ENCODE results near the gene HPSE2. TPM values are rescaled to one million over a fixed set of nuclear protein-coding genes. Genes with fewer than 3 reads are reported as not detected.
"Not testable (repeated sequence)": the region's sequence is repeated elsewhere in the genome, so short reads cannot be mapped to it uniquely, and the experiment has no call there.

Gene HPSE2
- total RNA-seq, 5 donors from 2014 or later (not counting 1 experiment from before 2014, with no cell fraction given) = 0.13 to 0.23 (median 0.18) TPM; not detected in 1

DNA sequence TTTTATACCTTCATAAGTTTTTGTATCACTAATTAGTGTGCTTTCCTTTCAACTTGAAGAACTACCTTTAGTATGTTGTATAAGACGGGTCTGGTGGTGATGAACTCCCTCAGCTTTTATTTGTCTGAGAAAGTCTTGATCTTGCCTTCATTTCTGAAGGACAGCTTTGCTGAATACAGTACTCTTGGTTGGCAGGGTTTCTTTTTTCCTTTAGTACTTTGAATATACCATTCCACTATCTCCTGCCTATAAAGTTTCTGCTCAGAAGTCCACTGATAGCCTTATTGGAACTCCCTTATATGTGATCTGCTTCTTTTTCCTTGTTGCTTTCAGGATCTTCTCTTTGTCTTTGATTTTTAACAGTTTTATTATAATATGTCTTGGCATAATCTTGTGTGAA is 230.9 kb downstream of the HPSE2 start:
- no peaks in the 10 kb centered on the region for H3K36me3 ChIP-seq (ENCODE audit: control insufficient read depth in 2 of 2, extremely low read depth in 1 of 2, insufficient read depth in 1 of 2, low read length in 1 of 2)
- DNase-seq = no peak
- H3K9me3 Mint-ChIP-seq = peaks cover 10 to 26% (median 11%) of the 10 kb centered on the region in 3 donors
- H3K27me3 Mint-ChIP-seq = no peaks in the 10 kb centered on the region
- H3K4me3 Mint-ChIP-seq = no peak overlapping the region
- ChIA-PET POLR2A (no interaction called here), CTCF (no interaction called here)
- WGBS (ENCODE audit: insufficient coverage) = no CpG with 5 or more reads among the region's 1 CpG
- H3K27ac Mint-ChIP-seq = no peak overlapping the region
- no peaks in the 10 kb centered on the region for H3K9me3 ChIP-seq
- H3K36me3 Mint-ChIP-seq = no peaks in the 10 kb centered on the region
- ATAC-seq (replicated peaks in 1 of 4) = no peak
- H3K4me1 ChIP-seq (ENCODE audit: control insufficient read depth in 1 of 2, extremely low read depth in 1 of 2, insufficient read depth in 2 of 2, low read length in 2 of 2) = no peaks in the 10 kb centered on the region
- no peak overlapping the region for H3K4me3 ChIP-seq (ENCODE audit: control insufficient read depth in 1 of 2, extremely low read depth in 1 of 2, low read length in 1 of 2)
- H3K4me1 Mint-ChIP-seq = no peaks in the 10 kb centered on the region
- no peak overlapping the region for H3K27ac ChIP-seq (ENCODE audit: low read length)
- H3K27me3 ChIP-seq (replicated peaks in 1 of 2; ENCODE audit: control insufficient read depth in 2 of 2, extremely low read depth in 1 of 2, insufficient read depth in 2 of 2, low read length in 1 of 2) = no peaks in the 10 kb centered on the region

DNA sequence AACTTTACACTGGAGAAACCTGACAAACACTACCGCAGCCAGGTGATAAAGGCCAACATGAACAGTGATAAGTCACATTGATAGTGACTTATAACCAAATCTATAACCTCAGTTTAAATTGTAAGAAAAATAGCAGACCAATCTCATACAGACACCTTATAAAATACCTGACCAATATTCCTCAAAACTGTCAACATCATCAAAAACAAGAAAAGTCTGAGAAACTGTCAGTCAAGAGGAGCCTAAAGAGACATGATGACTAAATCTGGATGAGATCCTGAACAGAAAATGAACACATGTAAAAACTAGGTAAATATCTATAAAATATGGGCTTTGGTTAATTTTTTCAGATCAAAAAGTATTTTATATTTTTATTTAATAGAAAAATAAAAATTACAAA is 233.3 kb downstream of the HPSE2 start:
- Mint-ChIP-seq H3K9me3 (peaks cover 10 to 26% (median 11%) of the 10 kb centered on the region in 3 donors), H3K36me3 (no peaks in the 10 kb centered on the region), H3K27me3 (no peaks in the 10 kb centered on the region), H3K4me1 (no peaks in the 10 kb centered on the region), H3K4me3 (no peak overlapping the region), H3K27ac (no peak overlapping the region)
- Histone ChIP-seq H3K9me3 (no peaks in the 10 kb centered on the region), H3K4me3 (ENCODE audit: control insufficient read depth in 1 of 2, extremely low read depth in 1 of 2, low read length in 1 of 2) (no peak overlapping the region), H3K36me3 (ENCODE audit: control insufficient read depth in 2 of 2, extremely low read depth in 1 of 2, insufficient read depth in 1 of 2, low read length in 1 of 2) (no peaks in the 10 kb centered on the region), H3K27me3 (replicated peaks in 1 of 2; ENCODE audit: control insufficient read depth in 2 of 2, extremely low read depth in 1 of 2, insufficient read depth in 2 of 2, low read length in 1 of 2) (no peaks in the 10 kb centered on the region), H3K27ac (ENCODE audit: low read length) (no peak overlapping the region), H3K4me1 (ENCODE audit: control insufficient read depth in 1 of 2, extremely low read depth in 1 of 2, insufficient read depth in 2 of 2, low read length in 2 of 2) (no peaks in the 10 kb centered on the region)
- POLR2A ChIA-PET = no interaction called here
- no CpG with 5 or more reads among the region's 1 CpG for WGBS (ENCODE audit: insufficient coverage)
- DNase-seq (no peak), ATAC-seq (replicated peaks in 1 of 4) (no peak)
- CTCF ChIA-PET = no interaction called here

DNA sequence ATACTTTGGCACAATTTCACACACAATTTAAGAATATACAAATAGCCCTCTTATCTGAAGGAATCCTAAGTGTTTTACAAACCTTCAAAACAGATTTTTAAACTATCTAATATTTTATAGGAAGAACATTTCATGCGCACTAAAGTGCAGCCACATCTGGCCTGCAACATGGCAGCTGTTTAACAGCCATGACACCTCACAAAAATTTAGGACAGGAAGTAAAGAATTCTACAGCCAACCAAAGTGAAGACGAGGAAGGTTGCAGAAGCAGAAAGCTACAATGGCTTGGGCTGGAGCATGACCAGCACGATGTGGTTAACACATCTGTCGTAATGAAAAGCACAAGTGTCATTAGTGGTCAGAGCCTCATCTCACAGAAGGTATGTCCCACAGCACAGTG is 238.1 kb downstream of the HPSE2 start:
- peaks cover 2 to 5% (median 4%) of the 10 kb centered on the region in 3 donors for H3K9me3 Mint-ChIP-seq
- no peaks in the 10 kb centered on the region for H3K9me3 ChIP-seq
- H3K36me3 Mint-ChIP-seq = no peaks in the 10 kb centered on the region
- H3K27me3 ChIP-seq (replicated peaks in 1 of 2; ENCODE audit: control insufficient read depth in 2 of 2, extremely low read depth in 1 of 2, insufficient read depth in 2 of 2, low read length in 1 of 2) = no peaks in the 10 kb centered on the region
- POLR2A ChIA-PET = no interaction called here
- ATAC-seq (replicated peaks in 1 of 4) (no peak), DNase-seq (no peak)
- no peak overlapping the region for H3K4me3 ChIP-seq (ENCODE audit: control insufficient read depth in 1 of 2, extremely low read depth in 1 of 2, low read length in 1 of 2)
- H3K27me3 Mint-ChIP-seq = no peaks in the 10 kb centered on the region
- no peak overlapping the region for H3K27ac Mint-ChIP-seq
- CTCF ChIA-PET = no interaction called here
- H3K4me1 Mint-ChIP-seq = no peaks in the 10 kb centered on the region
- no peaks in the 10 kb centered on the region for H3K36me3 ChIP-seq (ENCODE audit: control insufficient read depth in 2 of 2, extremely low read depth in 1 of 2, insufficient read depth in 1 of 2, low read length in 1 of 2)
- H3K27ac ChIP-seq (ENCODE audit: low read length) = no peak overlapping the region
- H3K4me1 ChIP-seq (ENCODE audit: control insufficient read depth in 1 of 2, extremely low read depth in 1 of 2, insufficient read depth in 2 of 2, low read length in 2 of 2) = no peaks in the 10 kb centered on the region
- WGBS (ENCODE audit: insufficient coverage) = 47% methylated on average over 3 of the region's 4 CpGs
- H3K4me3 Mint-ChIP-seq = no peak overlapping the region

DNA sequence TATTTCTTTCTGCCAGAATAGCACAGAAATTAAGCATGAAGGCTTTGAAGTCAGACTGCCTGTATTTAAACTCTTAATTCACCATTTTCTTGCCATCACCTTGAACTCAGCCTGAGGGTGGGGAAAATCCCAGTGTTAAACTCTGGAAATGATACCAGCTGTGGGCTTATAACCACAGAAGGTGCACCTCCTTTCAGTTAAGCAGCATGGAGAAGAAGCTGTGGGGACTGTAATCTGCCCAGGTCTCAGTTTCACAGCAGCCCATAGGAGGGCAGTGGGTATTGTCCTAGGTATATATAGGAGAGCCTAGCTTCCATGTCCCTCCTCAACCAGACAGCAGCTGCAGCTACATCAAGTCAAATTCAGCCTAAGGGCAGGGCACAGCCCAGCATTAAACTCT is 241.6 kb downstream of the HPSE2 start:
- H3K4me1 Mint-ChIP-seq = no peaks in the 10 kb centered on the region
- no peak for ATAC-seq (replicated peaks in 1 of 4)

DNA sequence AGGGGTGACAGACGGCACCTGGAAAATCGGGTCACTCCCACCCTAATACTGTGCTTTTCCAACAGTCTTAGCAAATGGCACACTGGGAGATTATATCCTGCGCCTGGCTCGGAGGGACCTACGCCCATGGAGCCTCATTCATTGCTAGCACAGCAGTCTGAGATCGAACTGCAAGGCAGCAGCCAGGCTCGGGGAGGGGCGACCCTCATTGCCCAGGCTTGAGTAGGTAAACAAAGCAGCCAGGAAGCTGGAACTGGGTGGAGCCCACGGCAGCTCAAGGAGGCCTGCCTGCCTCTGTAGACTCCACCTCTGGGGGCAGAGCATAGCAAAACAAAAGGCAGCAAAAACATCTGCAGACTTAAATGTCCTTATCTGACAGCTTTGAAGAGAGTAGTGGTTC is 251.9 kb downstream of the HPSE2 start:
- H3K9me3 Mint-ChIP-seq; H3K9me3 ChIP-seq; ATAC-seq (replicated peaks in 1 of 4); H3K36me3 Mint-ChIP-seq; H3K4me3 Mint-ChIP-seq; POLR2A ChIA-PET; H3K36me3 ChIP-seq (ENCODE audit: control insufficient read depth in 2 of 2, extremely low read depth in 1 of 2, insufficient read depth in 1 of 2, low read length in 1 of 2); H3K27me3 Mint-ChIP-seq; H3K27ac ChIP-seq (ENCODE audit: low read length); CTCF ChIA-PET; H3K27ac Mint-ChIP-seq; H3K4me1 ChIP-seq (ENCODE audit: control insufficient read depth in 1 of 2, extremely low read depth in 1 of 2, insufficient read depth in 2 of 2, low read length in 2 of 2); H3K4me1 Mint-ChIP-seq; H3K27me3 ChIP-seq (replicated peaks in 1 of 2; ENCODE audit: control insufficient read depth in 2 of 2, extremely low read depth in 1 of 2, insufficient read depth in 2 of 2, low read length in 1 of 2); H3K4me3 ChIP-seq (ENCODE audit: control insufficient read depth in 1 of 2, extremely low read depth in 1 of 2, low read length in 1 of 2); DNase-seq: not testable (repeated sequence)
- WGBS (ENCODE audit: insufficient coverage) = 88% methylated on average over 8 of the region's 9 CpGs

More for the DNA sequence above, 241.6 kb downstream of the HPSE2 start:
- Histone ChIP-seq H3K4me1 (ENCODE audit: control insufficient read depth in 1 of 2, extremely low read depth in 1 of 2, insufficient read depth in 2 of 2, low read length in 2 of 2) (no peaks in the 10 kb centered on the region), H3K4me3 (ENCODE audit: control insufficient read depth in 1 of 2, extremely low read depth in 1 of 2, low read length in 1 of 2) (no peak overlapping the region), H3K27ac (ENCODE audit: low read length) (no peak overlapping the region), H3K36me3 (ENCODE audit: control insufficient read depth in 2 of 2, extremely low read depth in 1 of 2, insufficient read depth in 1 of 2, low read length in 1 of 2) (no peaks in the 10 kb centered on the region), H3K9me3 (no peaks in the 10 kb centered on the region), H3K27me3 (replicated peaks in 1 of 2; ENCODE audit: control insufficient read depth in 2 of 2, extremely low read depth in 1 of 2, insufficient read depth in 2 of 2, low read length in 1 of 2) (no peaks in the 10 kb centered on the region)
- H3K4me3 Mint-ChIP-seq = no peak overlapping the region
- no peaks in the 10 kb centered on the region for H3K36me3 Mint-ChIP-seq
- H3K27me3 Mint-ChIP-seq = no peaks in the 10 kb centered on the region
- no peak for DNase-seq
- H3K9me3 Mint-ChIP-seq = peaks cover 2 to 5% (median 4%) of the 10 kb centered on the region in 3 donors
- CTCF ChIA-PET = no interaction called here
- H3K27ac Mint-ChIP-seq = no peak overlapping the region
- POLR2A ChIA-PET = no interaction called here

DNA sequence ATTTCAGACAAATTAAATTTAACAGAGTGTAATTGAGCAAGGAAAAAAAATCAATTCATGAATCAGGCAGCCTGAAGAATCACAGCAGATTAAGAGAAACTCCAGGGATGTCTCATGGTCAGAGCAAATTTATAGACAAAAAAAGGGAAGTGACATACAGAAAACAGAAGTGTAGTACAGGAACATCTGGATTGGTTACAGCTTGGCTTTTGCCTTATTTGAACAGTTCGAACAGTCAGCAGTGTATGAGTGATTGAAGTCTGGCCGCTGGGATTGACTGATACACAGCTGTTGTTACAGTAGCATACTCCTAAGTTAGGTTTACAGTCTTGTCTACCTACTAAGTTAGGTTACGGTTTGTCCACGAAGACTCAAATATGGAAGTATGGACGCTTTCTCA is 255.3 kb downstream of the HPSE2 start:
- Mint-ChIP-seq H3K4me1 (no peaks in the 10 kb centered on the region), H3K27me3 (peaks cover 0 to 3% of the 10 kb centered on the region in 2 donors), H3K36me3 (no peaks in the 10 kb centered on the region), H3K27ac (no peak overlapping the region), H3K4me3 (no peak overlapping the region), H3K9me3 (peaks cover 0 to 4% (median 3%) of the 10 kb centered on the region in 3 donors)
- Histone ChIP-seq H3K36me3 (ENCODE audit: control insufficient read depth in 2 of 2, extremely low read depth in 1 of 2, insufficient read depth in 1 of 2, low read length in 1 of 2) (no peaks in the 10 kb centered on the region), H3K4me1 (ENCODE audit: control insufficient read depth in 1 of 2, extremely low read depth in 1 of 2, insufficient read depth in 2 of 2, low read length in 2 of 2) (no peaks in the 10 kb centered on the region), H3K27ac (ENCODE audit: low read length) (no peak overlapping the region), H3K27me3 (replicated peaks in 1 of 2; ENCODE audit: control insufficient read depth in 2 of 2, extremely low read depth in 1 of 2, insufficient read depth in 2 of 2, low read length in 1 of 2) (no peaks in the 10 kb centered on the region), H3K9me3 (no peaks in the 10 kb centered on the region), H3K4me3 (ENCODE audit: control insufficient read depth in 1 of 2, extremely low read depth in 1 of 2, low read length in 1 of 2) (no peak overlapping the region)
- ChIA-PET POLR2A (no interaction called here), CTCF (no interaction called here)
- WGBS (ENCODE audit: insufficient coverage) = 50% methylated on average over 2 of the region's 5 CpGs
- DNase-seq (no peak), ATAC-seq (replicated peaks in 1 of 4) (no peak)

DNA sequence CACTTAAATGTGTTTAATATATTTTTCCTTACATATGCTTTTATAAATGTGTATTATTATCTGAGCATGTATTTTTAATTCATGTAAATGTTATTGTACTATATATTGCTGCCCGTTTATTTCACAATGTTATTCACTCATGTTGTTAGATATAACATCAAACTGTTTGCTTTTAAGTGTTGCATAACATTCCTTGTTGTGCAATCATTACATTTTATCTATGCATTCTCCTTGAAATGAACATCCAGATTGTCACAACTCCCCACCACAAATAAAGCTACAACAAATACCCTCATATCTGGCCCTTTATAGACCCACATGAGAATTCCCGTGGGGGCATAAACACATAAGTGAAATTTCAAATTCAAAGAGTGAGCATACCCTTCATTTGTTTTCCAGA is 264.2 kb downstream of the HPSE2 start:
- 57% methylated on average over 1 of the region's 2 CpGs for WGBS (ENCODE audit: insufficient coverage)
- no peak for ATAC-seq (replicated peaks in 1 of 4)
- Mint-ChIP-seq H3K36me3 (no peaks in the 10 kb centered on the region), H3K9me3 (peaks cover 0 to 5% (median under 1%) of the 10 kb centered on the region in 3 donors), H3K27me3 (peaks cover 0 to 5% of the 10 kb centered on the region in 2 donors), H3K27ac (no peak overlapping the region), H3K4me1 (no peaks in the 10 kb centered on the region), H3K4me3 (no peak overlapping the region)
- Histone ChIP-seq H3K4me3 (ENCODE audit: control insufficient read depth in 1 of 2, extremely low read depth in 1 of 2, low read length in 1 of 2) (no peak overlapping the region), H3K4me1 (ENCODE audit: control insufficient read depth in 1 of 2, extremely low read depth in 1 of 2, insufficient read depth in 2 of 2, low read length in 2 of 2) (no peaks in the 10 kb centered on the region), H3K36me3 (ENCODE audit: control insufficient read depth in 2 of 2, extremely low read depth in 1 of 2, insufficient read depth in 1 of 2, low read length in 1 of 2) (no peaks in the 10 kb centered on the region), H3K27ac (ENCODE audit: low read length) (no peak overlapping the region), H3K27me3 (replicated peaks in 1 of 2; ENCODE audit: control insufficient read depth in 2 of 2, extremely low read depth in 1 of 2, insufficient read depth in 2 of 2, low read length in 1 of 2) (no peaks in the 10 kb centered on the region), H3K9me3 (no peaks in the 10 kb centered on the region)
- no peak for DNase-seq
- ChIA-PET CTCF (no interaction called here), POLR2A (no interaction called here)
